22Rv1 (cell line): ENCODE measurements around the gene MAGT1.
A peak's percentile ranks its signal among the peaks of the same experiment; 100 is the strongest.
"Not testable (repeated sequence)": the region's sequence is repeated elsewhere in the genome, so short reads cannot be mapped to it uniquely, and the experiment has no call there.

Source experiments
- H3K27ac ChIP-seq: fragments of 450-650 bp; 2 replicates; pipeline ENCODE4 v1.5.1; 2017
- ZFX ChIP-seq: fragments of 450-650 bp; IDR thresholded peaks from 2 replicates; pipeline ENCODE4 v1.6.1; 2017; ENCODE audit warnings: antibody characterized with exemption, borderline replicate concordance
- TF ChIP-seq, protein P1 (sequence below): fragments of 450-650 bp; IDR thresholded peaks from 2 replicates; pipeline ENCODE4 v1.5.1; 2017; ENCODE audit warnings: mild to moderate bottlenecking

MAGT1 gene

DNA sequence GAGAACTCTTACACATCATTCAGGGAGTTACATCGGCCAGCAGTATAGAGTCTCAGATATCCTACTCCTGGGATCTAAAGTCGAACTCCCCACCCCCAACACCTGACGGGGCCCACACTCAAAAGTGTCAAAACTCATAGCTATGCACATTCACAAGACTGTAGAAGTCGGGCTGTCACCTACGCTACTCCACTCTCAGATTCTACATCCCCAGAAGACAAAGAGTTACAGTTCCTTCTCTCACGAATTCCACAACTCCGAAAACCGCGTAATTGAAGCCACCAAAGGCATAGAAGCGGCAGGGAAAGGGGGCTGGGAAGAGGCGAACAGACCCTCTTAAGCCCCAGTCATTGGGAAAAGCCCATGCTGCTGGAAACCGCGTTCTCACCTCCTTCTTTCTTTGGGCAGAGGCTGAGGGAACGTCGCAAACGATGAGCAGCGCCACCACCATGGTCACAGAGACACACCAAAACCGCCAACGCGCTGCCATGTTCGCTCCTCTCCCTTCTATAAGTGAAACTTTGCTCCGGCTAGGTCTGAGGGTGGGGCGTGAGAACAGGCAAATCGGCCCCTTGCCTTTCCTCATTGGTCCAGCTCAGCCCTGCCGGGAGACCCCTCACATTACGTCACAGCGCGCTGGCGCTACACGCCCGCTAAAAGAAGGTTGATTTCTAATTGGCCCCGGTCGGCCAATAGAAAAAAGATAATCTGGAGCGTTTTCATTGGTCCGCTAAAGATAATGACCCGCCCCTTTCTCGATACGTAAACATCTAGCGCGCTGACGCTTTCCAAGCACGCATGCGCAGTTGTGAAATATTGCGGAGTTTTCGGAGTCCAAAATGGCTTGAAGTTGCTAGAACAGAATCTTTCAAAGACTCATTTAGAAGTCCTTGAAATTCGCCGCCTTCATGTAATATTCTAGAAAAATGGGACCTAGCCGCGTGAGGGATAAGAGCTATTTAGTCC, at the start of gene MAGT1:
Gene MAGT1, minus strand, starts transcription at position 515 of the 966 bp plus-strand sequence. Its CDS starts 25 bp downstream, at position 490.
- TF ChIP-seq ZFX: no peak
- TF ChIP-seq, protein P1, sequence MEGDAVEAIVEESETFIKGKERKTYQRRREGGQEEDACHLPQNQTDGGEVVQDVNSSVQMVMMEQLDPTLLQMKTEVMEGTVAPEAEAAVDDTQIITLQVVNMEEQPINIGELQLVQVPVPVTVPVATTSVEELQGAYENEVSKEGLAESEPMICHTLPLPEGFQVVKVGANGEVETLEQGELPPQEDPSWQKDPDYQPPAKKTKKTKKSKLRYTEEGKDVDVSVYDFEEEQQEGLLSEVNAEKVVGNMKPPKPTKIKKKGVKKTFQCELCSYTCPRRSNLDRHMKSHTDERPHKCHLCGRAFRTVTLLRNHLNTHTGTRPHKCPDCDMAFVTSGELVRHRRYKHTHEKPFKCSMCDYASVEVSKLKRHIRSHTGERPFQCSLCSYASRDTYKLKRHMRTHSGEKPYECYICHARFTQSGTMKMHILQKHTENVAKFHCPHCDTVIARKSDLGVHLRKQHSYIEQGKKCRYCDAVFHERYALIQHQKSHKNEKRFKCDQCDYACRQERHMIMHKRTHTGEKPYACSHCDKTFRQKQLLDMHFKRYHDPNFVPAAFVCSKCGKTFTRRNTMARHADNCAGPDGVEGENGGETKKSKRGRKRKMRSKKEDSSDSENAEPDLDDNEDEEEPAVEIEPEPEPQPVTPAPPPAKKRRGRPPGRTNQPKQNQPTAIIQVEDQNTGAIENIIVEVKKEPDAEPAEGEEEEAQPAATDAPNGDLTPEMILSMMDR: no peak
- H3K27ac ChIP-seq: peak within 1 kb of the TSS; percentile 87

- H3K27ac ChIP-seq: not testable (repeated sequence)
These were observed 49.8 kb upstream of the MAGT1 start for GRCh38 chrX:77945031-77945430.

- H3K27ac ChIP-seq: peak overlapping the region; percentile 68; the same call in 1 of the 2 replicates
- no peak for TF ChIP-seq ZFX
- TF ChIP-seq, protein P1: no peak
These were observed 42.9 kb upstream of the MAGT1 start for GRCh38 chrX:77938083-77938680.

GRCh38 chrX:77937291-77937690, 42.1 kb upstream of the MAGT1 start:
- peak overlapping the region; percentile 68 for H3K27ac ChIP-seq
- no peak for TF ChIP-seq ZFX
- TF ChIP-seq, protein P1: no peak

DNA sequence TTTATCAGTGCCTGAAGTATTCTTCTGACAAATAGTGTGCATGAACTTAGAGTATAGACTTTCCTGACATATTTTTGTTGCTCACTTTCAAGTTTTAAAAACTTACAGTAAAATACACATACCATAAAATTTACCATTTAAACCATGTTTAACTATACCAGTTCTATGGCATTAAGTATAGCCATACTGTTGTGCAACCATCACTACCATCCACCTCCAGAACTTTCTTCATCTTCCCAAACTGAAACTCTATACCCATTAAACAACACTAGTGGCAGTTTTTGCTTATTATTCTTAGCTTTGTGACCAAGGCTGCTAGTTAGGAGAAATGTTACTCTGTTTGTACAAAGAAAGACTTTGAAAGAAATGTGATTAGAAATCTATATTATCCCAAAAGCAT, 41.1 kb upstream of the MAGT1 start:
- TF ChIP-seq, protein P1: no peak
- TF ChIP-seq ZFX: no peak
- peak overlapping the region; percentile 68; the same call in 1 of the 2 replicates for H3K27ac ChIP-seq

DNA sequence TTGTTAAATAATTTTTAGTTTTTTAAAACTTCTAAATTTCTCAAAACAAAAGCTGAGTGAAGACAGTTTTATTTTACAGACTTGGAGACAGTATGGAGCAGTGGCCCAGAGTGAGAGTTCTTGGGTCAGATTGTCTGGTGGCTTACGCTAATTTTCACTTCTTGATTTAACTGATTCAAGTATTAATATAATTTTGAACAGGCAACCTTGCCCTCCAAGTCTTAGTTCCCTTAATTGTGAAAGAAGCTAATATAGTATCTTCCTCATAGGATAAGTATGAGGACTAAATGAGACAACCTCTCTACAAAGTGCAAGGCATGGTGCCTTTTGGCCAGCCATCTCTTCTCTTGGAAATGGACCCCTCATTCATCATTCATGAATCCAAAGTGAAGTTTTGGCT, 40.7 kb upstream of the MAGT1 start:
- H3K27ac ChIP-seq: no peak overlapping the region

GRCh38 chrX:77930581-77930980, 35.3 kb upstream of the MAGT1 start:
- TF ChIP-seq, protein P1: no peak
- TF ChIP-seq ZFX: no peak
- H3K27ac ChIP-seq: no peak overlapping the region

More for the DNA sequence above, 40.7 kb upstream of the MAGT1 start:
- TF ChIP-seq, protein P1: no peak
- TF ChIP-seq ZFX: no peak
